HCT116 (cell line): ENCODE data around the gene DLEC1.

Source experiments
- CBX3 ChIP-seq: IDR thresholded peaks from 2 replicates; pipeline ENCODE4 v1.6.1; 2012; ENCODE audit warnings: low read depth
- CEBPB ChIP-seq: IDR thresholded peaks from 2 replicates; pipeline ENCODE4 v1.6.1; 2012; ENCODE audit warnings: low read depth
- EGR1 ChIP-seq: IDR thresholded peaks from 2 replicates; pipeline ENCODE4 v1.6.1; 2012; ENCODE audit warnings: low read depth
- FOSL1 ChIP-seq: IDR thresholded peaks from 2 replicates; pipeline ENCODE4 v1.6.1; 2012; ENCODE audit warnings: low read depth
- POLR2A ChIP-seq: IDR thresholded peaks from 2 replicates; pipeline ENCODE4 v1.7.0; 2011; ENCODE audit warnings: borderline replicate concordance; ENCODE audit not compliant: insufficient read depth, insufficient read length; ENCODE audit errors: extremely low read depth
- POLR2AphosphoS5 ChIP-seq: IDR thresholded peaks from 2 replicates; pipeline ENCODE4 v1.6.1; 2011; ENCODE audit warnings: mild to moderate bottlenecking, low read depth, low read length, moderate library complexity
- RAD21 ChIP-seq: IDR thresholded peaks from 2 replicates; pipeline ENCODE4 v1.6.1; 2012; ENCODE audit warnings: low read depth, mild to moderate bottlenecking
- SIN3A ChIP-seq: IDR thresholded peaks from 2 replicates; pipeline ENCODE4 v1.6.1; 2012; ENCODE audit warnings: low read depth
- SRF ChIP-seq: IDR thresholded peaks from 2 replicates; pipeline ENCODE4 v1.6.1; 2012; ENCODE audit warnings: low read depth
- YY1 ChIP-seq: IDR thresholded peaks from 2 replicates; pipeline ENCODE4 v1.6.1; 2011; ENCODE audit warnings: low read length, low read depth, moderate library complexity, mild to moderate bottlenecking; ENCODE audit not compliant: insufficient replicate concordance; ENCODE audit errors: extremely low read depth
- TF ChIP-seq, protein P1 (sequence below), 3 experiments: fragments of 200-600 bp in 1 of 3; sonication (generic) in 1 of 3; IDR thresholded peaks in 2 of 3; conservative IDR thresholded peaks in 1 of 3; 2 replicates each; pipeline ENCODE4 v1.5.1; 2012 to 2017; ENCODE audit warnings: low read depth in 2 of 3, low read length in 2 of 3, antibody characterized with exemption in 1 of 3, borderline replicate concordance in 1 of 3, control low read depth in 1 of 3, mild to moderate bottlenecking in 1 of 3, mixed read lengths in 1 of 3, mixed run types in 1 of 3, moderate library complexity in 1 of 3; ENCODE audit not compliant: insufficient read depth in 1 of 3

- TF ChIP-seq, protein P1, sequence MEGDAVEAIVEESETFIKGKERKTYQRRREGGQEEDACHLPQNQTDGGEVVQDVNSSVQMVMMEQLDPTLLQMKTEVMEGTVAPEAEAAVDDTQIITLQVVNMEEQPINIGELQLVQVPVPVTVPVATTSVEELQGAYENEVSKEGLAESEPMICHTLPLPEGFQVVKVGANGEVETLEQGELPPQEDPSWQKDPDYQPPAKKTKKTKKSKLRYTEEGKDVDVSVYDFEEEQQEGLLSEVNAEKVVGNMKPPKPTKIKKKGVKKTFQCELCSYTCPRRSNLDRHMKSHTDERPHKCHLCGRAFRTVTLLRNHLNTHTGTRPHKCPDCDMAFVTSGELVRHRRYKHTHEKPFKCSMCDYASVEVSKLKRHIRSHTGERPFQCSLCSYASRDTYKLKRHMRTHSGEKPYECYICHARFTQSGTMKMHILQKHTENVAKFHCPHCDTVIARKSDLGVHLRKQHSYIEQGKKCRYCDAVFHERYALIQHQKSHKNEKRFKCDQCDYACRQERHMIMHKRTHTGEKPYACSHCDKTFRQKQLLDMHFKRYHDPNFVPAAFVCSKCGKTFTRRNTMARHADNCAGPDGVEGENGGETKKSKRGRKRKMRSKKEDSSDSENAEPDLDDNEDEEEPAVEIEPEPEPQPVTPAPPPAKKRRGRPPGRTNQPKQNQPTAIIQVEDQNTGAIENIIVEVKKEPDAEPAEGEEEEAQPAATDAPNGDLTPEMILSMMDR (IDR thresholded peaks at IDR 0.05 in 2 of 3, conservative IDR thresholded peaks at IDR 0.05 in 1 of 3; ENCODE audit: borderline replicate concordance in 1 of 3, insufficient read depth in 1 of 3, low read depth in 2 of 3, low read length in 2 of 3) = no peak
- TF ChIP-seq CEBPB (no peak), EGR1 (no peak), RAD21 (no peak), POLR2AphosphoS5 (no peak), FOSL1 (no peak), POLR2A (no peak), YY1 (no peak), CBX3 (no peak), SRF (no peak), SIN3A (no peak)
Measured at GRCh38 chr3:38070013-38070412, 31.0 kb downstream of the DLEC1 start.
